OCI-LY3 (cell line): ENCODE data around the gene OR10Z1.

ENCODE experiments used
- EZH2phosphoT487 ChIP-seq: fragments of 200-600 bp; shearing (Covaris generic); IDR thresholded peaks from 2 replicates; pipeline ENCODE4 v1.6.1; 2018; ENCODE audit warnings: antibody characterized with exemption, mixed run types, low read depth
- TF ChIP-seq, protein P1 (sequence below): fragments of 200-600, 300-600 bp; sonication (generic); IDR thresholded peaks from 2 replicates; pipeline ENCODE4 v1.5.1; 2014; ENCODE audit warnings: antibody characterized with exemption, low read length, low read depth

DNA sequence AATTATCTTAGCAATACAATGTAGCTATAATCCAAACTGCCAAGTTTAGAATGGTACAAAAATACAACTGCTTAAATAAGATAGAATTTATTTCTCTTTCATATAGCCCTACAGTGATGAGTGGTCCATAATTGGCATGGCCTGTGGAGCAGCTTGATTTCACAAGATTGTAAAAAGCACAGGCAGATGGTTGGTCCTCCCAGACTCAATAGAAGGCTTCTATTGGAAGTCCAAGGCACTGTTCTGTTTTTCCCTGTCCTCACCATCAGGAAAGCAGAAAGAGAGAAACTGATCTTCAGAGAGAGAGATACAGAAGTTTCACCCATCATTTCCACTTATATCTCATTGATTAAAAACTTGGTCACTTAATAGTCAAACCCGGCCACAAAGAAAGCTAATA lies 32.8 kb upstream of the OR10Z1 start:
- TF ChIP-seq, protein P1, sequence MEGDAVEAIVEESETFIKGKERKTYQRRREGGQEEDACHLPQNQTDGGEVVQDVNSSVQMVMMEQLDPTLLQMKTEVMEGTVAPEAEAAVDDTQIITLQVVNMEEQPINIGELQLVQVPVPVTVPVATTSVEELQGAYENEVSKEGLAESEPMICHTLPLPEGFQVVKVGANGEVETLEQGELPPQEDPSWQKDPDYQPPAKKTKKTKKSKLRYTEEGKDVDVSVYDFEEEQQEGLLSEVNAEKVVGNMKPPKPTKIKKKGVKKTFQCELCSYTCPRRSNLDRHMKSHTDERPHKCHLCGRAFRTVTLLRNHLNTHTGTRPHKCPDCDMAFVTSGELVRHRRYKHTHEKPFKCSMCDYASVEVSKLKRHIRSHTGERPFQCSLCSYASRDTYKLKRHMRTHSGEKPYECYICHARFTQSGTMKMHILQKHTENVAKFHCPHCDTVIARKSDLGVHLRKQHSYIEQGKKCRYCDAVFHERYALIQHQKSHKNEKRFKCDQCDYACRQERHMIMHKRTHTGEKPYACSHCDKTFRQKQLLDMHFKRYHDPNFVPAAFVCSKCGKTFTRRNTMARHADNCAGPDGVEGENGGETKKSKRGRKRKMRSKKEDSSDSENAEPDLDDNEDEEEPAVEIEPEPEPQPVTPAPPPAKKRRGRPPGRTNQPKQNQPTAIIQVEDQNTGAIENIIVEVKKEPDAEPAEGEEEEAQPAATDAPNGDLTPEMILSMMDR: no peak
- no peak for TF ChIP-seq EZH2phosphoT487
